Adrenal gland (tissue), 12 donors: Measurements from ENCODE around the gene KSR2. TPM values are rescaled to one million over a fixed set of nuclear protein-coding genes. Genes with fewer than 3 reads are reported as not detected.
"Not testable (repeated sequence)": the region's sequence is repeated elsewhere in the genome, so short reads cannot be mapped to it uniquely, and the experiment has no call there.

ENCODE experiments used
- DNase-seq, 7 donors: peaks; one replicate each; pipeline ENCODE4 v3.0.0-alpha.2; 2019 to 2020
- H3K27ac ChIP-seq, 5 donors: fragments of 200-600 bp; sonication (generic) in 4 of 5; 1 replicate in 3 of 5; 2 replicates in 2 of 5; pipeline versions ENCODE4 v1.5.1 to v1.8.0; 2016 to 2020; ENCODE audit warnings: mild to moderate bottlenecking in 1 of 5
- H3K27me3 ChIP-seq: fragments of 200-600 bp; 2 replicates; pipeline ENCODE4 v1.8.0; 2021
- H3K36me3 ChIP-seq, 2 donors: fragments of 200-600 bp; replicated peaks in 1 of 2; 1 replicate in 1 of 2; 2 replicates in 1 of 2; pipeline versions ENCODE4 v1.5.1 to v1.8.0; 2018 to 2022
- H3K4me1 ChIP-seq, 2 donors: fragments of 200-600 bp; replicated peaks in 1 of 2; 1 replicate in 1 of 2; 2 replicates in 1 of 2; pipeline versions ENCODE4 v1.5.1 to v1.8.0; 2018 to 2021
- H3K4me3 ChIP-seq, 4 donors: fragments of 200-600 bp; sonication (generic) in 3 of 4; one replicate each; pipeline ENCODE4 v1.5.1; 2016 to 2018
- H3K9me3 ChIP-seq, 3 donors: fragments of 200-600 bp; sonication (generic) in 1 of 3; replicated peaks in 1 of 3; 1 replicate in 2 of 3; 2 replicates in 1 of 3; pipeline versions ENCODE4 v1.5.1 to v1.8.0; 2016 to 2021
- POLR2A ChIP-seq, 2 donors: fragments of 450-650 bp; IDR thresholded peaks; one replicate each; pipeline ENCODE4 v1.6.1; 2017; ENCODE audit warnings: antibody characterized with exemption in 2 of 2, mild to moderate bottlenecking in 2 of 2, moderate library complexity in 1 of 2
- WGBS, 4 donors: extraction: QIAGEN DNeasy Blood & Tissue Kit in 2 of 4; methylation state at CpG; one replicate each; pipeline versions ENCODE4 v1.1.5 to v1.1.7; 2013 to 2017; 5-methylcytosine and 5-hydroxymethylcytosine counted together
- intact Hi-C, 2 donors: fragments of 100-400 bp; cut with DNase I; formaldehyde crosslinking; loops; one replicate each; pipeline versions ENCODE4 v1.14.1 to v1.15.0; 2022 to 2023
- polyA plus RNA-seq, 3 donors: library from polyadenylated mRNA; stranded (reverse); fragments of 200-250 nt in 2 of 3; fragments of 350-450 nt in 1 of 3; fragmentation: Illumina TruSeq in 1 of 3; extraction: RNeasy Lipid Tissue Mini Kit (QIAGEN cat#74804) in 1 of 3; gene quantifications; one replicate each; pipeline ENCODE4 v1.2.3, GENCODE V29; 2013 to 2014
- total RNA-seq, 9 donors: library from RNA; depleted of rRNA in 4 of 9; stranded (reverse); fragments of >200 nt in 4 of 9; fragments of 120-200 nt in 1 of 9; fragmentation: NEBNext Ultra II Directional in 1 of 9; extraction: Animal tissue kit (Norgen Biotek cat#: 25700) in 1 of 9; gene quantifications; one replicate each; pipeline versions ENCODE4 v1.1.0 to v1.2.4, GENCODE V29; 2013 to 2023
- TF ChIP-seq, protein P1 (sequence below), 6 experiments: fragments of 450-650 bp in 4 of 6; fragments of 200-600 bp in 2 of 6; sonication (generic) in 1 of 6; IDR thresholded peaks; 1 replicate in 5 of 6; 2 replicates in 1 of 6; pipeline versions ENCODE4 v1.5.1 to v1.8.0; 2016 to 2021; ENCODE audit warnings: antibody characterized with exemption in 6 of 6, mild to moderate bottlenecking in 2 of 6, moderate library complexity in 1 of 6
- donor health status: healthy with polysubstance abuse.
- donor health status: Bipolar disorder and iron deficiency.
- donor health status: DM: yes; HTN: yes; CAD: no.
- donor health status: DM: no; HTN: no; CAD: no.
- donor health status: DM: no; HTN: no; CAD: no.
- donor health status: DM: yes; HTN: yes; CAD: no.

KSR2 gene
- total and polyA plus RNA-seq, 12 donors, result 0.03 to 2.7 (median 0.84) TPM; not detected in 3

DNA sequence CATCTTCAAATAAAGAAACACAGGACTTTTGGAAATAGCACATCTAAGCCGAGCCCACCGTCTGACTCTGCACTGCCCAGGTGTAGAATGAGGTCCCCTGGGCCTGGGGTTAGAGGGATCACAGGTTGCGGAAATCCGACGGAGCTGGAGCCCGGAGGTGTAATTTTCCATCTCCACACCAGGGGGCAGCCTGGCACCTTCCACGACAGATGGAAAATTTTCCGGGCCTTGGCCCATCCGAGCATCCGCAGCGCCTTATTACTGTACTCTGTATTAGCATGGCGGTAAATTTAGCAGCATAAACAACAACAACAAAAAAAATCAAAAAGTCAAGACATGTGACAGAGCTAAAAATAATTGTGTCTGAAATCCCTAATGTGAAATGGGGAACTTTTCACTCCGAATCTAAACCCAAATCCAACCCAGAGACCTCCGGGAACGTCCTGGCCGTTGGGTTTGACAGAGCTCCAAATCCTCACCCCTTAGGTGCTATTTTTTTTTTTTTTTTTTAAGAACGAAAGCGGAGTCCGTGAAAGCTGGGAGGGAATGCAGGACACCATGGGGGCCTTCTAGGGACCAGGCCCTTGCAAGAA, 93.9 kb downstream of the KSR2 start:
- no peak overlapping the region for H3K27ac ChIP-seq
- peak; percentile 62 to 90 (median 79) for DNase-seq
- 19 to 26% (median 25%) methylated on average over 19 of the region's 19 CpGs for WGBS, 4 donors
- TF ChIP-seq POLR2A (IDR thresholded peaks at IDR 0.05), result no peak
- TF ChIP-seq, protein P1, sequence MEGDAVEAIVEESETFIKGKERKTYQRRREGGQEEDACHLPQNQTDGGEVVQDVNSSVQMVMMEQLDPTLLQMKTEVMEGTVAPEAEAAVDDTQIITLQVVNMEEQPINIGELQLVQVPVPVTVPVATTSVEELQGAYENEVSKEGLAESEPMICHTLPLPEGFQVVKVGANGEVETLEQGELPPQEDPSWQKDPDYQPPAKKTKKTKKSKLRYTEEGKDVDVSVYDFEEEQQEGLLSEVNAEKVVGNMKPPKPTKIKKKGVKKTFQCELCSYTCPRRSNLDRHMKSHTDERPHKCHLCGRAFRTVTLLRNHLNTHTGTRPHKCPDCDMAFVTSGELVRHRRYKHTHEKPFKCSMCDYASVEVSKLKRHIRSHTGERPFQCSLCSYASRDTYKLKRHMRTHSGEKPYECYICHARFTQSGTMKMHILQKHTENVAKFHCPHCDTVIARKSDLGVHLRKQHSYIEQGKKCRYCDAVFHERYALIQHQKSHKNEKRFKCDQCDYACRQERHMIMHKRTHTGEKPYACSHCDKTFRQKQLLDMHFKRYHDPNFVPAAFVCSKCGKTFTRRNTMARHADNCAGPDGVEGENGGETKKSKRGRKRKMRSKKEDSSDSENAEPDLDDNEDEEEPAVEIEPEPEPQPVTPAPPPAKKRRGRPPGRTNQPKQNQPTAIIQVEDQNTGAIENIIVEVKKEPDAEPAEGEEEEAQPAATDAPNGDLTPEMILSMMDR (IDR thresholded peaks at IDR 0.05), result peak; percentile 83 to 94 (median 90)
- H3K36me3 ChIP-seq, result no peaks in the 10 kb centered on the region
- no peak overlapping the region for H3K4me3 ChIP-seq
- intact Hi-C loops, result loop anchor here in 1 of 2 donors (10.0 kb wide), 2 partner anchors 140 to 500 kb away; partner anchors contain the start of genes RFC5, SUDS3 and TAOK3
- H3K9me3 ChIP-seq, result no peaks in the 10 kb centered on the region
- no peaks in the 10 kb centered on the region for H3K4me1 ChIP-seq
- H3K27me3 ChIP-seq, result no peaks in the 10 kb centered on the region

DNA sequence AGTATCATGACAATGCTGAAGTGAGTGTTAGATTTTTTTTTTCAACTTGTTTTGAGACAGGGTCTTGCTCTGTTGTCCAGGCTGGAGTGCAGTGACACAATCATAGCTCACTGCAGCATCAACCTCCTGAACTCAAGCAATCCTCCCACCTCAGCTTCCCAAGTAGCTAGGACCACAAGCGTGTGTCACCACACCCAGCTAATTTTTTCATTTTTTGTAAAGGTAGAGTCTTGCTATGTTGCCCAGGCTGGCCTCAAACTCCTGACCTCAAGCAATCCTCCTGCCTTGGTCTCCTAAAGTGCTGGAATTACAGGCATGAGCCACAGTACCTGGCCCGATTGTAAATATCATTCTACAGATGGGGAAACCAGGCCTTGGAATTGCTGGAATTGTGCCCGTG, 94.6 kb downstream of the KSR2 start:
- not testable (repeated sequence) for DNase-seq, H3K36me3 ChIP-seq, H3K4me1 ChIP-seq, H3K9me3 ChIP-seq, H3K27me3 ChIP-seq, H3K4me3 ChIP-seq, H3K27ac ChIP-seq
- WGBS, 4 donors, result 64 to 80% (median 68%) methylated on average over 3 of the region's 3 CpGs
- intact Hi-C loops, result loop anchor here in 1 of 2 donors (10.0 kb wide), 2 partner anchors 141 to 501 kb away; partner anchors contain the start of genes RFC5, SUDS3 and TAOK3

GRCh38 chr12:117872546-117873169, 96.1 kb downstream of the KSR2 start:
- 72 to 80% (median 74%) methylated on average over 4 to 7 of the region's 7 CpGs for WGBS, 4 donors

GRCh38 chr12:117869551-117869950, 99.2 kb downstream of the KSR2 start:
- intact Hi-C loops, result no loop called here
- Histone ChIP-seq H3K27ac (no peak overlapping the region), H3K4me1 (no peaks in the 10 kb centered on the region), H3K4me3 (no peak overlapping the region), H3K36me3 (no peaks in the 10 kb centered on the region), H3K9me3 (no peaks in the 10 kb centered on the region), H3K27me3 (no peaks in the 10 kb centered on the region)
- no peak for TF ChIP-seq POLR2A (IDR thresholded peaks at IDR 0.05)
- WGBS, 4 donors, result 71 to 84% (median 81%) methylated on average over 6 to 8 of the region's 8 CpGs
- DNase-seq, result no peak

More at GRCh38 chr12:117872546-117873169, 96.1 kb downstream of the KSR2 start:
- Histone ChIP-seq H3K36me3 (no peaks in the 10 kb centered on the region), H3K9me3 (no peaks in the 10 kb centered on the region), H3K27me3 (no peaks in the 10 kb centered on the region), H3K27ac (no peak overlapping the region), H3K4me3 (no peak overlapping the region), H3K4me1 (no peaks in the 10 kb centered on the region)
- intact Hi-C loops, result loop anchor here in 1 of 2 donors (10.0 kb wide), 2 partner anchors 142 to 502 kb away; partner anchors contain the start of genes RFC5, SUDS3 and TAOK3
- DNase-seq, result no peak
- TF ChIP-seq, protein P1 (IDR thresholded peaks at IDR 0.05), result no peak
- no peak for TF ChIP-seq POLR2A (IDR thresholded peaks at IDR 0.05)

- intact Hi-C loops, result no loop called here
Observed at GRCh38 chr12:117867348-117867747, 101.4 kb downstream of the KSR2 start.

More at GRCh38 chr12:117867348-117867747, 101.4 kb downstream of the KSR2 start:
- no peaks in the 10 kb centered on the region for H3K4me1 ChIP-seq
- no peaks in the 10 kb centered on the region for H3K27me3 ChIP-seq
- H3K36me3 ChIP-seq, result no peaks in the 10 kb centered on the region
- no peak overlapping the region for H3K27ac ChIP-seq
- DNase-seq, result no peak
- H3K9me3 ChIP-seq, result no peaks in the 10 kb centered on the region
- no peak overlapping the region for H3K4me3 ChIP-seq
- 71 to 84% (median 79%) methylated on average over 3 to 5 of the region's 5 CpGs for WGBS, 4 donors
- TF ChIP-seq POLR2A (IDR thresholded peaks at IDR 0.05), result no peak
- TF ChIP-seq, protein P1 (IDR thresholded peaks at IDR 0.05), result no peak
